K562 (cell line): ENCODE measurements around the gene CRYZL1. TPM values are rescaled to one million over a fixed set of nuclear protein-coding genes. Genes with fewer than 3 reads are reported as not detected.
A peak's percentile ranks its signal among the peaks of the same experiment; 100 is the strongest.

Source experiments
- GABPA ChIP-seq: fragments of 200-800 bp; sonication (Bioruptor generic); conservative IDR thresholded peaks from 2 replicates; pipeline ENCODE4 v1.6.1; 2016; ENCODE audit warnings: low read depth, missing genetic modification characterization, missing compliant biosample characterization
- GABPB1 ChIP-seq: sonication (generic); formaldehyde crosslinking; IDR thresholded peaks from 2 replicates; pipeline ENCODE4 v1.8.0; 2022; ENCODE audit warnings: mild to moderate bottlenecking, missing genetic modification reagents
- JUND ChIP-seq, 2 experiments: IDR thresholded peaks; 2 replicates in 1 of 2; 3 replicates in 1 of 2; pipeline ENCODE4 v1.6.1; 2011; ENCODE audit warnings: borderline replicate concordance in 2 of 2, low read depth in 2 of 2, low read length in 2 of 2, improper control_type of control experiment in 1 of 2, missing biosample characterization in 1 of 2, missing genetic modification characterization in 1 of 2, missing genetic modification reagents in 1 of 2
- KAT8 ChIP-seq: fragments of 450-650 bp; IDR thresholded peaks from 2 replicates; pipeline ENCODE4 v1.6.1; 2016; ENCODE audit warnings: low read depth, mild to moderate bottlenecking
- KLF1 ChIP-seq: fragments of 450-650 bp; IDR thresholded peaks from 2 replicates; pipeline ENCODE4 v1.6.1; 2016; ENCODE audit warnings: missing genetic modification characterization, missing compliant biosample characterization
- POLR2G ChIP-seq: fragments of 200-400 bp; formaldehyde crosslinking; IDR thresholded peaks from 2 replicates; pipeline ENCODE4 v1.6.1; 2017; ENCODE audit warnings: low read depth, mild to moderate bottlenecking, antibody characterized with exemption, low read length, moderate library complexity
- SMAD1 ChIP-seq: fragments of 150-350 bp; IDR thresholded peaks from 2 replicates; pipeline ENCODE4 v1.6.1; 2014; ENCODE audit warnings: low read length, low read depth; ENCODE audit not compliant: partially characterized antibody
- SMAD4 ChIP-seq: fragments of 250-450 bp; sonication (Bioruptor Pico); conservative IDR thresholded peaks from 2 replicates; pipeline ENCODE4 v1.8.0; 2021; ENCODE audit warnings: inconsistent platforms, mild to moderate bottlenecking, moderate library complexity
- TAF7 ChIP-seq: fragments of 450-650 bp; IDR thresholded peaks from 2 replicates; pipeline ENCODE4 v1.6.1; 2016; ENCODE audit warnings: missing genetic modification characterization, missing compliant biosample characterization
- YBX1 ChIP-seq: fragments of 450-650 bp; IDR thresholded peaks from 2 replicates; pipeline ENCODE4 v1.7.1; 2016; ENCODE audit warnings: mild to moderate bottlenecking
- ZFP1 ChIP-seq: fragments of 450-650 bp; formaldehyde crosslinking; IDR thresholded peaks from 2 replicates; pipeline ENCODE4 v1.4.0; 2020; ENCODE audit warnings: mild to moderate bottlenecking, mixed read lengths
- ZNF311 ChIP-seq: fragments of 250-450 bp; sonication (Bioruptor Pico); IDR thresholded peaks from 2 replicates; pipeline ENCODE4 v1.4.0; 2020; ENCODE audit warnings: mild to moderate bottlenecking, moderate library complexity
- polyA plus RNA-seq, 8 experiments: library from polyadenylated mRNA; depleted of rRNA in 4 of 8; stranded (reverse) in 5 of 8; unstranded in 3 of 8; fragments of >200 nt; fragmentation: Nextera tagmentation in 2 of 8; fragmentation: Illumina TruSeq in 1 of 8; extraction: Ambion mirVana in 2 of 8; extraction: Trizol in 1 of 8; gene quantifications; 2 replicates each; pipeline versions ENCODE4 v1.2.1 to v1.2.3, GENCODE V29; 2011 to 2014; ENCODE audit warnings: inconsistent platforms in 1 of 8, missing spikeins in 1 of 8
- total RNA-seq, 7 experiments: library from RNA; depleted of rRNA in 6 of 7; stranded (reverse); fragments of >200 nt in 6 of 7; fragmentation: Illumina TruSeq in 2 of 7; extraction: Trizol in 2 of 7; gene quantifications; 2 replicates each; pipeline versions ENCODE4 v1.2.1 to v1.2.3, GENCODE V29; 2011 to 2021; ENCODE audit warnings: low replicate concordance in 1 of 7
- TF ChIP-seq, protein P1 (sequence below): sonication (generic); formaldehyde crosslinking; IDR thresholded peaks from 2 replicates; pipeline ENCODE4 v1.8.1; 2023; ENCODE audit warnings: mild to moderate bottlenecking, missing genetic modification reagents
- TF ChIP-seq, protein P2 (sequence below): fragments of 250-450 bp; sonication (Bioruptor Pico); IDR thresholded peaks from 2 replicates; pipeline ENCODE4 v1.8.0; 2021; ENCODE audit warnings: mild to moderate bottlenecking, moderate library complexity
- TF ChIP-seq, protein P3 (sequence below): fragments of 250-450 bp; sonication (Bioruptor Pico); IDR thresholded peaks from 2 replicates; pipeline ENCODE4 v1.8.0; 2022; ENCODE audit warnings: moderate library complexity, mild to moderate bottlenecking, inconsistent platforms
- TF ChIP-seq, protein P4 (sequence below), 2 experiments: fragments of 450-650 bp; IDR thresholded peaks; 2 replicates each; pipeline ENCODE4 v1.6.1; 2018; ENCODE audit warnings: mild to moderate bottlenecking in 2 of 2, low read depth in 1 of 2; ENCODE audit not compliant: partially characterized antibody in 2 of 2
- TF ChIP-seq, protein P5 (sequence below): sonication (generic); formaldehyde crosslinking; IDR thresholded peaks from 2 replicates; pipeline ENCODE4 v1.8.1; 2023; ENCODE audit warnings: mild to moderate bottlenecking, missing genetic modification reagents

Gene CRYZL1
- total and polyA plus RNA-seq, 9 of the 15 experiments (the other 6 are each of a cell fraction or from before 2014, with no cell fraction given): 19.9 to 98.2 (median 39.2) TPM

DNA sequence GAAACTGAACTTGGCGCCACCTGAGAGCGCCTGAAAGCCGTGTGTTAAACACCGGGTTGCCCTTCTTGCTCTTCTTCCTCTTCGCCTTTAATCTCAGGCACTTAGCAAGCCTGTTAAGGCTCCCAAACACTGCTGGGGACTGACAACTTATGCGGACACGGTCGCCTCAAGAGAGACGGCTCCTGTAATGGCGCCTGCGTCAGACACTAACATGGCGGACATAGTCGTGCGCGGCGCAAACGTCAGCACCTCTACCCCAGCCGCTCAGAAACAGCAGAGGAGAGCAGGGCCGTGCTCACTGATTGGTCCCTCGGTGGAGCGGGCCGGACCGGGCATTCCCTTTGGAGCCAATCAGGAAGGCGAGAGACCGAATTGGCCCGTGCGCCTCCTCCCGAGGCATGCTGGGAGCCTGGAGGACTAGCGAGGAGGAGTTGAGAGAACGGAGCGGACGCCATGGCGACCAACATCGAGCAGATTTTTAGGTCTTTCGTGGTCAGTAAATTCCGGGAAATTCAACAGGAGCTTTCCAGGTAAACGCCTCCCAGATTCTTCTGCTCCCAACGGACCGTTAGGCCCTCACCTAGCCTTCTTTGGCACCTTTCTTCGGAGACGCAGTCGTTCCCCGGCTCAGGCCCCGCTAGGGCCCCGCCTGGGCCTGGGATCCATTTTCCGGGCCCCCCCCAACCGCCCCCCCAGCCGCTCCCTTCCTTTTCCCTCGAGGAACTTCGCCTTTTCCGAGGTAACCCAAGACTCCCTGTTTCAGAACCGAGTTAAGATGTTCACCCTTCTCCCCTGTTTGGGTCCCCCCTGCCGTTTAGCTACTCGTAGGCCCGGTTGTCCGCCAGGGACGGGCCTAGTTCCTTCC is 98.7 kb downstream of the CRYZL1 start, which contains the start of gene SON (continued):
- TF ChIP-seq, protein P1, sequence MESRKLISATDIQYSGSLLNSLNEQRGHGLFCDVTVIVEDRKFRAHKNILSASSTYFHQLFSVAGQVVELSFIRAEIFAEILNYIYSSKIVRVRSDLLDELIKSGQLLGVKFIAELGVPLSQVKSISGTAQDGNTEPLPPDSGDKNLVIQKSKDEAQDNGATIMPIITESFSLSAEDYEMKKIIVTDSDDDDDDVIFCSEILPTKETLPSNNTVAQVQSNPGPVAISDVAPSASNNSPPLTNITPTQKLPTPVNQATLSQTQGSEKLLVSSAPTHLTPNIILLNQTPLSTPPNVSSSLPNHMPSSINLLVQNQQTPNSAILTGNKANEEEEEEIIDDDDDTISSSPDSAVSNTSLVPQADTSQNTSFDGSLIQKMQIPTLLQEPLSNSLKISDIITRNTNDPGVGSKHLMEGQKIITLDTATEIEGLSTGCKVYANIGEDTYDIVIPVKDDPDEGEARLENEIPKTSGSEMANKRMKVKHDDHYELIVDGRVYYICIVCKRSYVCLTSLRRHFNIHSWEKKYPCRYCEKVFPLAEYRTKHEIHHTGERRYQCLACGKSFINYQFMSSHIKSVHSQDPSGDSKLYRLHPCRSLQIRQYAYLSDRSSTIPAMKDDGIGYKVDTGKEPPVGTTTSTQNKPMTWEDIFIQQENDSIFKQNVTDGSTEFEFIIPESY (CRISPR knock-in tag): no peak
- peak; percentile 80 for TF ChIP-seq POLR2G
- peak; percentile 73 for TF ChIP-seq SMAD1
- TF ChIP-seq, protein P2, sequence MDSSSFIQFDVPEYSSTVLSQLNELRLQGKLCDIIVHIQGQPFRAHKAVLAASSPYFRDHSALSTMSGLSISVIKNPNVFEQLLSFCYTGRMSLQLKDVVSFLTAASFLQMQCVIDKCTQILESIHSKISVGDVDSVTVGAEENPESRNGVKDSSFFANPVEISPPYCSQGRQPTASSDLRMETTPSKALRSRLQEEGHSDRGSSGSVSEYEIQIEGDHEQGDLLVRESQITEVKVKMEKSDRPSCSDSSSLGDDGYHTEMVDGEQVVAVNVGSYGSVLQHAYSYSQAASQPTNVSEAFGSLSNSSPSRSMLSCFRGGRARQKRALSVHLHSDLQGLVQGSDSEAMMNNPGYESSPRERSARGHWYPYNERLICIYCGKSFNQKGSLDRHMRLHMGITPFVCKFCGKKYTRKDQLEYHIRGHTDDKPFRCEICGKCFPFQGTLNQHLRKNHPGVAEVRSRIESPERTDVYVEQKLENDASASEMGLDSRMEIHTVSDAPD: no peak
- 0 out of 2 replicates have a peak, but pooled peaks have one; percentile 60 for TF ChIP-seq GABPA (tag)
- TF ChIP-seq KAT8: peak; percentile 99
- TF ChIP-seq YBX1: no peak
- TF ChIP-seq TAF7 (tag): peak; percentile 87
- TF ChIP-seq, protein P3, sequence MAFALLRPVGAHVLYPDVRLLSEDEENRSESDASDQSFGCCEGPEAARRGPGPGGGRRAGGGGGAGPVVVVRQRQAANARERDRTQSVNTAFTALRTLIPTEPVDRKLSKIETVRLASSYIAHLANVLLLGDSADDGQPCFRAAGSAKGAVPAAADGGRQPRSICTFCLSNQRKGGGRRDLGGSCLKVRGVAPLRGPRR: no peak
- TF ChIP-seq ZNF311: no peak
- TF ChIP-seq KLF1: no peak
- TF ChIP-seq SMAD4 (CRISPR knock-in tag): no peak; the same call in none of the 2 replicates
- 0 out of 2 replicates have a peak, but pooled peaks have one; percentile 11 for TF ChIP-seq GABPB1 (CRISPR knock-in tag)
- TF ChIP-seq, protein P4, sequence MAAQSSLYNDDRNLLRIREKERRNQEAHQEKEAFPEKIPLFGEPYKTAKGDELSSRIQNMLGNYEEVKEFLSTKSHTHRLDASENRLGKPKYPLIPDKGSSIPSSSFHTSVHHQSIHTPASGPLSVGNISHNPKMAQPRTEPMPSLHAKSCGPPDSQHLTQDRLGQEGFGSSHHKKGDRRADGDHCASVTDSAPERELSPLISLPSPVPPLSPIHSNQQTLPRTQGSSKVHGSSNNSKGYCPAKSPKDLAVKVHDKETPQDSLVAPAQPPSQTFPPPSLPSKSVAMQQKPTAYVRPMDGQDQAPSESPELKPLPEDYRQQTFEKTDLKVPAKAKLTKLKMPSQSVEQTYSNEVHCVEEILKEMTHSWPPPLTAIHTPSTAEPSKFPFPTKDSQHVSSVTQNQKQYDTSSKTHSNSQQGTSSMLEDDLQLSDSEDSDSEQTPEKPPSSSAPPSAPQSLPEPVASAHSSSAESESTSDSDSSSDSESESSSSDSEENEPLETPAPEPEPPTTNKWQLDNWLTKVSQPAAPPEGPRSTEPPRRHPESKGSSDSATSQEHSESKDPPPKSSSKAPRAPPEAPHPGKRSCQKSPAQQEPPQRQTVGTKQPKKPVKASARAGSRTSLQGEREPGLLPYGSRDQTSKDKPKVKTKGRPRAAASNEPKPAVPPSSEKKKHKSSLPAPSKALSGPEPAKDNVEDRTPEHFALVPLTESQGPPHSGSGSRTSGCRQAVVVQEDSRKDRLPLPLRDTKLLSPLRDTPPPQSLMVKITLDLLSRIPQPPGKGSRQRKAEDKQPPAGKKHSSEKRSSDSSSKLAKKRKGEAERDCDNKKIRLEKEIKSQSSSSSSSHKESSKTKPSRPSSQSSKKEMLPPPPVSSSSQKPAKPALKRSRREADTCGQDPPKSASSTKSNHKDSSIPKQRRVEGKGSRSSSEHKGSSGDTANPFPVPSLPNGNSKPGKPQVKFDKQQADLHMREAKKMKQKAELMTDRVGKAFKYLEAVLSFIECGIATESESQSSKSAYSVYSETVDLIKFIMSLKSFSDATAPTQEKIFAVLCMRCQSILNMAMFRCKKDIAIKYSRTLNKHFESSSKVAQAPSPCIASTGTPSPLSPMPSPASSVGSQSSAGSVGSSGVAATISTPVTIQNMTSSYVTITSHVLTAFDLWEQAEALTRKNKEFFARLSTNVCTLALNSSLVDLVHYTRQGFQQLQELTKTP (IDR thresholded peaks at IDR 0.05; ENCODE audit: low read depth in 1 of 2, partially characterized antibody in 2 of 2): peak in 1 of 2 experiments; percentile 85
- TF ChIP-seq ZFP1 (CRISPR knock-in tag): no peak
- peak; percentile 81 for TF ChIP-seq JUND (IDR thresholded peaks at IDR 0.05; ENCODE audit: borderline replicate concordance, low read depth, low read length)
- peak; percentile 68; the same call in 2 of the 3 replicates for TF ChIP-seq JUND (tag; IDR thresholded peaks at IDR 0.05; ENCODE audit: borderline replicate concordance, low read depth, low read length)
- TF ChIP-seq, protein P5, sequence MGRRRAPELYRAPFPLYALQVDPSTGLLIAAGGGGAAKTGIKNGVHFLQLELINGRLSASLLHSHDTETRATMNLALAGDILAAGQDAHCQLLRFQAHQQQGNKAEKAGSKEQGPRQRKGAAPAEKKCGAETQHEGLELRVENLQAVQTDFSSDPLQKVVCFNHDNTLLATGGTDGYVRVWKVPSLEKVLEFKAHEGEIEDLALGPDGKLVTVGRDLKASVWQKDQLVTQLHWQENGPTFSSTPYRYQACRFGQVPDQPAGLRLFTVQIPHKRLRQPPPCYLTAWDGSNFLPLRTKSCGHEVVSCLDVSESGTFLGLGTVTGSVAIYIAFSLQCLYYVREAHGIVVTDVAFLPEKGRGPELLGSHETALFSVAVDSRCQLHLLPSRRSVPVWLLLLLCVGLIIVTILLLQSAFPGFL (CRISPR knock-in tag): peak; percentile 90
